Measurements from ENCODE around the gene RRAS2. TPM values are rescaled to one million over a fixed set of nuclear protein-coding genes. Genes with fewer than 3 reads are reported as not detected.

The RRAS2 gene
- total RNA-seq, 2 experiments from 2014 or later = 0.60 TPM; not detected in 1

DNA sequence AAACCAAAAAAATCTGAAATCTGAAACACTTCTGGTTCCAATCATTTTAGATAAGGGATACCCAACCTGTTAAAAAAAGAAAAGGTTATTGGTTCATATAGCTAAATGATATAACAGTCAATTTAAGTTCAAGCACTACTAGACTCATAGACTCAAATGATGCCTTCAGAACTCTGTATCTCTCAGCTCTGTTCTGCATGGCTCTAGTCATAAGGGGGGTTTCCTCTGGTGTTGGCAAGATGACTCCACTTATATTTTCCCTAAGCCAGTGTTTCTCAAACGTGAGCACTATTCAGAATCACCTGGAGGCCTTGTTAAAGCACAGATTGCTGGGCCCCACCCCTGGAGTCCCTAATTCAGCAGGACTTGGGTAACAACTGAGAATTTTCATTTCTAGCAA lies 11.5 kb upstream of the RRAS2 start:
- BruUV-seq (replicated peaks) = no TSS peak
- Histone ChIP-seq H3K27ac (ENCODE audit: low read depth, low read length, poor library complexity, severe bottlenecking) (no peak overlapping the region), H3K79me2 (ENCODE audit: insufficient read depth, low read depth, low read length) (no peaks in the 10 kb centered on the region), H3K9me2 (ENCODE audit: insufficient read depth, low read length) (no peaks in the 10 kb centered on the region), H3K36me3 (ENCODE audit: insufficient read depth, low read length) (no peaks in the 10 kb centered on the region), H2AFZ (ENCODE audit: low read length) (no peak overlapping the region), H3K4me3 (ENCODE audit: low read depth, low read length, poor library complexity, severe bottlenecking) (no peak overlapping the region), H3K9me3 (ENCODE audit: low read length) (no peaks in the 10 kb centered on the region), H3K4me1 (ENCODE audit: insufficient read depth, low read length, poor library complexity, severe bottlenecking) (no peaks in the 10 kb centered on the region), H4K20me1 (ENCODE audit: insufficient read depth, low read length) (no peaks in the 10 kb centered on the region), H3K4me2 (ENCODE audit: low read length) (no peak overlapping the region)
- TF ChIP-seq EZH2phosphoT487 (IDR thresholded peaks at IDR 0.05; ENCODE audit: borderline replicate concordance, low read depth, low read length) = no peak
- TF ChIP-seq, protein P1, sequence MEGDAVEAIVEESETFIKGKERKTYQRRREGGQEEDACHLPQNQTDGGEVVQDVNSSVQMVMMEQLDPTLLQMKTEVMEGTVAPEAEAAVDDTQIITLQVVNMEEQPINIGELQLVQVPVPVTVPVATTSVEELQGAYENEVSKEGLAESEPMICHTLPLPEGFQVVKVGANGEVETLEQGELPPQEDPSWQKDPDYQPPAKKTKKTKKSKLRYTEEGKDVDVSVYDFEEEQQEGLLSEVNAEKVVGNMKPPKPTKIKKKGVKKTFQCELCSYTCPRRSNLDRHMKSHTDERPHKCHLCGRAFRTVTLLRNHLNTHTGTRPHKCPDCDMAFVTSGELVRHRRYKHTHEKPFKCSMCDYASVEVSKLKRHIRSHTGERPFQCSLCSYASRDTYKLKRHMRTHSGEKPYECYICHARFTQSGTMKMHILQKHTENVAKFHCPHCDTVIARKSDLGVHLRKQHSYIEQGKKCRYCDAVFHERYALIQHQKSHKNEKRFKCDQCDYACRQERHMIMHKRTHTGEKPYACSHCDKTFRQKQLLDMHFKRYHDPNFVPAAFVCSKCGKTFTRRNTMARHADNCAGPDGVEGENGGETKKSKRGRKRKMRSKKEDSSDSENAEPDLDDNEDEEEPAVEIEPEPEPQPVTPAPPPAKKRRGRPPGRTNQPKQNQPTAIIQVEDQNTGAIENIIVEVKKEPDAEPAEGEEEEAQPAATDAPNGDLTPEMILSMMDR (conservative IDR thresholded peaks at IDR 0.05; ENCODE audit: low read length) = no peak
- intact Hi-C loops (cut with micrococcal nuclease; ENCODE audit: unreplicated experiment) = no loop called here
- POLR2A ChIA-PET = interaction anchor here (1.2 kb wide), 1 partner anchor 42 kb away, joined by 4 read pairs; no protein-coding TSS in a partner anchor
- no peak for DNase-seq (ENCODE audit: low spot score)
- CTCF ChIA-PET (ENCODE audit: unreplicated experiment) = no interaction called here

DNA sequence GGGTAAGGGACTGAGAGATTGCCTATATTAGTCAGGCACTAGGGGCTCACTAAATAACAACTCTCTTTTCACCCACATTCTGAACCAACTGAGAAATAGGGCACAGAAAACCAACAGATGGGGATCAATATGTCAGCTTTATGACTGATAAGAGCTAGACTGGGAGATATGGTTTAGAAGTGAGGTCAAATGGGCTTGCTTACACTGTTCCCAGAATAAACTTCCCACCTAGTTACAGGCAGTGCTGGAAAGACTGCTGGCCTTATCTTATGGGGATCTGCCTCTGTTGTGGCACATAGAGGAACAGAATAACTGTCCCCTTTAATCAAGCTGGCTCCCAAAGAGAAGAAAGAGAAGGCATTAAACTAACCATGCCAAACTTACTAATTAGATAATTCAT lies 10.6 kb upstream of the RRAS2 start:
- ChIA-PET POLR2A (interaction anchor here (0.7 kb wide), 1 partner anchor 111 kb away, joined by 4 read pairs; no protein-coding TSS in a partner anchor), CTCF (ENCODE audit: unreplicated experiment) (no interaction called here)
- intact Hi-C loops (cut with micrococcal nuclease; ENCODE audit: unreplicated experiment) = no loop called here
- TF ChIP-seq, protein P1 (conservative IDR thresholded peaks at IDR 0.05; ENCODE audit: low read length) = no peak
- no peak for TF ChIP-seq EZH2phosphoT487 (IDR thresholded peaks at IDR 0.05; ENCODE audit: borderline replicate concordance, low read depth, low read length)
- H2AFZ ChIP-seq (ENCODE audit: low read length) = no peak overlapping the region
- no peaks in the 10 kb centered on the region for H4K20me1 ChIP-seq (ENCODE audit: insufficient read depth, low read length)
- H3K27ac ChIP-seq (ENCODE audit: low read depth, low read length, poor library complexity, severe bottlenecking) = no peak overlapping the region
- no peaks in the 10 kb centered on the region for H3K36me3 ChIP-seq (ENCODE audit: insufficient read depth, low read length)
- DNase-seq (ENCODE audit: low spot score) = no peak
- H3K9me2 ChIP-seq (ENCODE audit: insufficient read depth, low read length) = no peaks in the 10 kb centered on the region
- H3K4me1 ChIP-seq (ENCODE audit: insufficient read depth, low read length, poor library complexity, severe bottlenecking) = no peaks in the 10 kb centered on the region
- no peaks in the 10 kb centered on the region for H3K9me3 ChIP-seq (ENCODE audit: low read length)
- no peaks in the 10 kb centered on the region for H3K79me2 ChIP-seq (ENCODE audit: insufficient read depth, low read depth, low read length)
- H3K4me3 ChIP-seq (ENCODE audit: low read depth, low read length, poor library complexity, severe bottlenecking) = no peak overlapping the region
- no peak overlapping the region for H3K4me2 ChIP-seq (ENCODE audit: low read length)
- no TSS peak for BruUV-seq (replicated peaks)

GRCh38 chr11:14366936-14367335 lies 8.0 kb upstream of the RRAS2 start:
- no peak overlapping the region for H3K4me2 ChIP-seq (ENCODE audit: low read length)
- H3K9me3 ChIP-seq (ENCODE audit: low read length) = no peaks in the 10 kb centered on the region
- DNase-seq (ENCODE audit: low spot score) = no peak
- CTCF ChIA-PET (ENCODE audit: unreplicated experiment) = no interaction called here
- no peaks in the 10 kb centered on the region for H3K9me2 ChIP-seq (ENCODE audit: insufficient read depth, low read length)
- no peak overlapping the region for H3K4me3 ChIP-seq (ENCODE audit: low read depth, low read length, poor library complexity, severe bottlenecking)
- no peaks in the 10 kb centered on the region for H4K20me1 ChIP-seq (ENCODE audit: insufficient read depth, low read length)
- H2AFZ ChIP-seq (ENCODE audit: low read length) = no peak overlapping the region
- H3K4me1 ChIP-seq (ENCODE audit: insufficient read depth, low read length, poor library complexity, severe bottlenecking) = no peaks in the 10 kb centered on the region
- no peak overlapping the region for H3K27ac ChIP-seq (ENCODE audit: low read depth, low read length, poor library complexity, severe bottlenecking)
- BruUV-seq (replicated peaks) = no TSS peak
- no peaks in the 10 kb centered on the region for H3K36me3 ChIP-seq (ENCODE audit: insufficient read depth, low read length)
- POLR2A ChIA-PET = interaction anchor here (0.6 kb wide), 2 partner anchors 59 to 244 kb away, joined by 3 read pairs; no protein-coding TSS in a partner anchor
- intact Hi-C loops (cut with micrococcal nuclease; ENCODE audit: unreplicated experiment) = no loop called here
- H3K79me2 ChIP-seq (ENCODE audit: insufficient read depth, low read depth, low read length) = no peaks in the 10 kb centered on the region
- TF ChIP-seq EZH2phosphoT487 (IDR thresholded peaks at IDR 0.05; ENCODE audit: borderline replicate concordance, low read depth, low read length) = no peak
